NOMO-1 treated with DMSO at 0.1 percent for 48 hours (cell line): ENCODE results near the gene SLC2A1.
"Not testable (repeated sequence)": the region's sequence is repeated elsewhere in the genome, so short reads cannot be mapped to it uniquely, and the experiment has no call there.

Experiments
- DNase-seq: peaks from one replicate; lab custom pipeline; 2025; ENCODE audit not compliant: unreplicated experiment; lab: John Stamatoyannopoulos, UW

SLC2A1 gene

DNA sequence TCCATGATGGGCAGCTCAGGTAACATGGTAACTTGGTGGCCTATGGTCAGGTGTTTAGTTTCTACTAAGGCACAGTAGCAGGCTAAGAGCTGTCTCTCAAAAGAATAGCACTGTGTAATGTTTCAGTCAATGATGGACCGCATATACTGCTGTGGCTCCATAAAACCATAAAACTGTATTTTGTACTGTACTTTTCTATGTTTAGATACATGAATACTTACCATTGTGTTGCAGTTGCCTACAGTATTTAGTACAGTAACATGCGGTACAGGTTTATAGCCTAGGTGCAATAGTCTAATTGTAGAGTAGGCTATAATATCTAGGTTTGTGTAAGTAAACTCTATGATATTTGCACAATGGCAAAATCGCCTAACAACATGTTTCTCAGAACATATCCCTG lies 50.6 kb downstream of the SLC2A1 start:
- DNase-seq = no peak

DNA sequence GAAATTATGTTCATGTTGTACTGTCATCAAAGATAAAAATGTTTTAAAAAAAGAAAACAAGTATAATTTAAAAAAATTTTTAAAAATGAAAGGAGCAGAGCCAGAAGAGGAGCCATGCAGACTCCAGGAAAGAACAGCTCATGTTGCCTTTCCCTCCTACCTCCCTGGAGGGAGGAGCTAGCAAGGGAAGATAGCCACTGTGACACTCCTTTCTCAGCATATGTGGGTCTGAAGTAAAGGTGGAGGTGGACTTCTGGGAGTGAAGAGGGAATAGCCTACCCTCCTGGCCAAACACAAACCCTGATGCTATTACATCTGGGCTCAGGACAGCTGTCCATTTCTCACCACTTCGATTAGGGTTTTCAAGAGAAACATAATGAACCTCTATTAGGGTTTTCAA lies 54.2 kb downstream of the SLC2A1 start:
- no peak for DNase-seq

DNA sequence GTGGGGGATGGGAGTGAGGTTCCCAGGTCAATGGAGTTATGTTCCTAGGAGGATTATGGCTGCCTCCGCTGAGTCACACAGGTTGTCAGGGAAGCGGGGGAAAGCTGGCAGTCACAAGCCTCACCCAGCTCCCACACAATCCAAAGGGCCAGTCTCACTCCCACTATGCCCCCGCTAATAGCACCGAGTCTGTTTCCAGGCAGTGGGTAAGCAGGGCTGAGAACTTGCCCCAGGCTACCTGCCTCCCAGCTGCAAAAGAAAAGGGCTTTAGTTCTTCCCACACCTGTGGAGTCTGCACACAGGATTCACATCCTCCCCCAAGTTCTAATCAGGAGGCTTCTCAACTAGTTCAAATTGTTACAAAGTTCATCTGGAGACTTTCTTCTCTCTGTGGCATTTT lies 58.7 kb downstream of the SLC2A1 start:
- DNase-seq = not testable (repeated sequence)

DNA sequence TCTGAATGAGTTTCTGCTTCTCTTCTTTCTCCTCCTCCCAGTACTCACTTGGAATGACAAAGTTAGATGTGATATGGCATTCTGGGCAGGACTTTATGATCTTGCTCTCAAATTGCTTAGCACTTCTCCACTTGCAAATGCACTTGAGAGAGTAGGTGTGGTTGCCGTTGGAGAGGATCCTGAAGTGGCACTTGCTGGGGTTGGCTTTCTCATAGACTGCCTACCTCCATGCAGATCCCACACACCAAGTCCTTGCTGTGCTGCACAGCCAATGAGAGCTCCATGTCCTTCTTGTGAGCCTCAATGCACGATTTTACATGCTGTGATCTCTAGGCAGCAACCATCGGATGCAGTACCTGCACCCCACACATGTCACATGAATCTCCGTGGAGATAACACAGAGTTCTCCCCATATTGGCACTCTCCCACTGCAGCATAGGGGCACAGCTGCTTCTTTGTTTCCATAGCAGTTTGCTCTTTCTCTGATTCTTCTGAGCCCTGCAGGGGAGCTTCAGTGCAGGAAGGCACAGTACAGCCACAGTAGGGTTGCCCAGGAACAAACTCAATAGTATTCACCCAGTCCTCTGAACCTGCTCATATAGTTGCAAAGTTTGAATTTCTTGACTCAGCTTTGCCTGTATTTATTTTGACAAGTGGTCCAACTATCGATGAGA lies 67.1 kb downstream of the SLC2A1 start:
- no peak for DNase-seq

DNA sequence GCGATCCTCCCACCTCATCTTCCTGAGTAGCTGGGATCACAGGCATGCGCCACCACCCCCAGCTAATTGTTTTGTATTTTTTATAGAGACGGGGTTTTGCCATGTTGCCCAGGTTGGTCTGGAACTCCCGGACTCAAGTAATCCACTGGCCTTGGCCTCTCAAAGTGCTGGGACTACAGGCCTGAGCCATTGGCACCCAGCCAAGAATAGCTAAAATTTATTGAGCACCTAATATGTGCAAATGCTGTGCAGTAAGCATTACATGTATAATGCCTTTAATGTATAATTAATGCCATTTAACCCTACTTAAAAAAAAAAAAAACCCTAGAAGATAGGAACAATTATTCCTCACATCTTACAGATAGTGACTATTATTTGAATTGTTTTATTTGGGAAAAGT lies 69.4 kb downstream of the SLC2A1 start:
- no peak for DNase-seq

DNA sequence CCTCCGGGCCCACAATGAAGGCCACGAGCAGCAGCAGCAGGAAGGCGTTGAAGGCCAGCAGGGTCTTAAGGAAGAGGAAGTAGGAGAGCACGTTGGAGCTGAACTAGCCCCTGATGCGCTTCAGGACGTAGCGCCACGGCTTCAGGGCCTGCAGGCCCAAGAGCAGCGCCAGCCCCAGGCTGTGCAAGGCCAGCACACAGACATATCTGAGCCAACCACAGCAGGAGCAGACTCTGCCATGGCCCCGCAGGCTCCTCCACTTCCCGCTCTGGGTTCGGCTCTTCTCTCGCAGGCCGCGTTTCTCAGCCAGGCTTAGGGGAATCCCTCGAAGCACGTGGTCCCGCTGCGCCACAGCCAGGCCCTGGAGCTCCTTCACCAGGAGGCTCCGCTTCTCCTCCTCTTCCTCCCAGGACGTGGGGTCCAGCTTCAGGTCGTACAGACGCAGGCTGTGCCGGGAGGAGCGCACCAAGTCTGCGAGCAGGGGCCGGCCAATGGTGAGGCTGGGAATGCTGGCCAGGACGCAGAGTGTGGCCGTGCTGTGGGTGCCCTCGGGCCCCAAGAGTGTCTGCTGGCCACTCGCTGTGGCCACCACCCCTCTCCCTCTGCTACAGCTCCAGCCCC lies 70.5 kb downstream of the SLC2A1 start:
- no peak for DNase-seq

DNA sequence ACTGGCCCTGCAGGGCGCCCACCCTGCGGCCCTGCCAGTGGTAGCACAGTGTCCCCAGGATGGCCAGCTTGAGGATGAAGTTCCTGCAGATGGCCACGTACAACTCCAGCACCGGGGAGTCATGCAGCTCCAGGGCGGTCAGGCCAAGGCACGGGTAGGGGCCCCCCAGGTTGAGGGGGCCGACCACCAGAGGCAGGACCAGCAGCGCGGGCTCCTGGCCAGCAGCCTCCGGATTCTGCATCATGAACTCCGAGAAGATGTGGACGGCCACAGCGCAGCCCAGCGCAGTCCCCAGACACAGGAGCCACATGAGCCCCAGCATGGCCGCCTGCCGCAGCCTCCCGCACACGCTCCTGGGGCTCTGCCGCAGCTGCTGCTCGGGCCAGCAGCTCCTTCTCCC lies 71.3 kb downstream of the SLC2A1 start:
- no peak for DNase-seq

DNA sequence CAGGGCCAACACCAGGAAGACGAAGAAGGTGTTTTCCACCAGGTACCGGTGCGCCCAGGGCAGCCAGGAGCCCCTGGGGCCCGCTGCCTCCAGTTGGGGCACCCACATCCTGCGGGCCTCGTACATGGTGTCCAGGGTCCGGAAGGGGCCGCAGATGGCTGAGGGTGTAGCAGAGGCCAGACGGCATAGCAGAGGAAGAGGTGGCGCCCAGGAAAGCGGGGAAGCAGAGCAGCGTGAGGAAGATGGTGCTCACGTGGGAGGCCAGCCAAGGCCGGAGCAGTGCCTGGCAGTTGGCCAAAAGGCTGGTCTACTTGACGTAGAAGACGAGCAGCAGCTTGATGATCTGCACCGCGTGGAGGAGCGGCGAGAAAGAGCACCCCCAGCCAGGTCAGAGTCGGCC lies 71.9 kb downstream of the SLC2A1 start:
- no peak for DNase-seq

DNA sequence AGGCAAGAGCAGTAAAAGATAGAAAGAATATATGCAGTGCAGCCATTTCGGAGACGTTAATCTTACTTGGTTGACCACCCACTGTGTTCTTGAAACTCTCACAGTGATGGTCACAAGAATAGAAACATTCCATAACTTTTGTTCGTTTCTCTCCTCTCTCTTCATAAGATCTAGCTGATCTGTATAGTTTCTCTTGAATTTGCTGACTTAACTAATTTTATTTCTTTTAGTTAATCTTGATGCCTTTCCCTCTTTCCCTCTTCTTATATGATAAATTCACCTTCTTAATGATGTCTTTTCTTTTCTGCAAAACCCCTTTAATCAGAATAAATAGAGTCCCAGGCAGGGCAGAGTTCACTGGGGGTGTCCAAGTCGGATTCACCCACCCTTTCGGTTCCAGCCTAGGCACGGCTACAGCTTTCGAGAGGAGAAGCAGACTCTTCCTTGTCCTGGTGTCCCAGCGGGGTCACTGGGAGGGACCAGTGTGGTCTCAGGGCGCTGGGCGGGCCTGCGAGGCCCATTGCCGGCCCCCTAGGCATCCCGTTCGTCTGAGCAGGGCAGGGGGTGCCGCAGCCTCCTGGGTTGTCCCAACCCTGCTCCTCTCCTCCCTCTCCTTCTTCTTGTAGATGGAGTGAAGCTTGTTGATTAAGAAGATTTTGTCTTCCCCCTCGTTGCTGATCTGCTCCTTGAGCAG lies 72.5 kb downstream of the SLC2A1 start:
- no peak for DNase-seq

DNA sequence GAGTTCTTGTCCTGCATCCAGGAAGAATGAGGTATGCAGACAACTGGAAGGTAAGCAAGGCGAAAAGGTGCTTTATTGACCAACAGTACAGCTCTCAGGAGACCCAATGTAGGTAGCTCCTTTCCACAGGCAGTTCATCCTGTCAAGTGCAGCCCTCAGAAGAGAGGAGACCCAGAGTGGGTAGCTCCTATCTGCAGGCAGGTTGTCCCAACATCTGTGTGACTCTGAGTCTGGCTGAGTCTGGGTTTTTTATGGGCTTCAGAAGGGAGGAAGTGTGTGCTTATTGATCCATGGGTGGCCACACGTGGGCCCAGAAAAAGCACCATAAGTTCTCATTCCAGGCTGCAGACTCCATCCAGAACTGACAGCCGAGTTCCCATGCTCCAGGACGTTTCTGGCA lies 78.3 kb downstream of the SLC2A1 start:
- DNase-seq = no peak

DNA sequence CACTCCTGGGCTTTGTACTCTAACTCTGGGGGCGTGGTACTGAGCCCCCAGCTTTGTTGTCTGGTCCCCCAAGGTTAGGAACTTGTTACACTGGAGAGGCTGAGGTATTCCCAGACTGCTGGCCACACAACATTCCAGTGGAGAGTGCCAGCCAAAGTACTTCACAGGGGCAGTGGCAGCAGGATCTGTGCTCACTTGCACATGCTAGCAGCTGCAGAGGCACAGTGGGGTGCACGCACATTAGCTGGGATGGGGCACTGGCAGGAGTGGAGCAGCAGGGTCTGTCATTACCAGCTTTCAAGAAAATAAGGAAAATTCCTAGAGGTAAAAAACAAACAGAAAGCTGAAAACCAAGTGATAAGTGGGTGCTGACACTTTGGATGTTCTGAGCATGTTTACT lies 81.3 kb downstream of the SLC2A1 start:
- DNase-seq = no peak

DNA sequence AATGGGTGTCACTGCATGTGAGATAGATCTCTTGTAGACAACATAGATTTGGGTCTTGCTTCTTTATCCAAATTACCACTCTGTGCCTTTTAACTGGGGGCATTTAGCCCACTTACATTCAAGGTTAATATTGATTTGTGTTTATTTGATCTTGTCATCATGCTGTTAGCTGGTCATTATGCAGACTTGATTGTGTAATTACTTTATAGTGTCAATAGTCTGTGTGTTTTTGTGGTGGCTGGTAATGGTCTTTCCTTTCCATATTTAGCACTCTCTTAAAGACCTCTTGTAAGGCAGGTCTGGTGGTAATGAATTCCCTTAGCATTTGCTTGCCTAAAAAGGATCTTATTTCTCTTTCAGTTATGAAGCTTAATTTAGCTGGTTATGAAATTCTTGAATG lies 82.7 kb downstream of the SLC2A1 start:
- DNase-seq = no peak
